ENCODE results near the gene COL6A1.

COL6A1 gene

GRCh38 chr21:46028573-46029091, 47.1 kb downstream of the COL6A1 start:
- no peak overlapping the region for H3K27ac ChIP-seq (ENCODE audit: low read depth, low read length)
- H3K4me1 ChIP-seq (ENCODE audit: insufficient read depth, low read length) = 0 out of 2 replicates have a peak, but pooled peaks cover 8% of the 10 kb centered on the region
- no peak overlapping the region for H3K4me3 ChIP-seq (ENCODE audit: low read length)
- H3K9ac ChIP-seq (ENCODE audit: low read depth, low read length) = no peak overlapping the region
- no peaks in the 10 kb centered on the region; the same call in 1 of the 2 replicates for H3K9me3 ChIP-seq (ENCODE audit: insufficient read depth, low read depth, low read length)
- no peaks in the 10 kb centered on the region for H3K36me3 ChIP-seq (ENCODE audit: insufficient read depth, low read length)
- no peaks in the 10 kb centered on the region for H3K27me3 ChIP-seq (ENCODE audit: insufficient read depth, low read length)
- WGBS = 100% methylated on average over 1 of the region's 1 CpG

GRCh38 chr21:46029186-46029924, 47.8 kb downstream of the COL6A1 start:
- Histone ChIP-seq H3K9me3 (ENCODE audit: insufficient read depth, low read depth, low read length) (no peaks in the 10 kb centered on the region; the same call in 1 of the 2 replicates), H3K9ac (ENCODE audit: low read depth, low read length) (no peak overlapping the region), H3K4me1 (ENCODE audit: insufficient read depth, low read length) (0 out of 2 replicates have a peak, but pooled peaks cover 8% of the 10 kb centered on the region), H3K36me3 (ENCODE audit: insufficient read depth, low read length) (no peaks in the 10 kb centered on the region), H3K27me3 (ENCODE audit: insufficient read depth, low read length) (no peaks in the 10 kb centered on the region), H3K4me3 (ENCODE audit: low read length) (no peak overlapping the region), H3K27ac (ENCODE audit: low read depth, low read length) (no peak overlapping the region)
- 81% methylated on average over 5 of the region's 5 CpGs for WGBS

GRCh38 chr21:46031484-46031883, 49.9 kb downstream of the COL6A1 start:
- WGBS = 93% methylated on average over 12 of the region's 12 CpGs
- no peak overlapping the region for H3K9ac ChIP-seq (ENCODE audit: low read depth, low read length)
- no peak overlapping the region for H3K27ac ChIP-seq (ENCODE audit: low read depth, low read length)

GRCh38 chr21:46032100-46032499, 50.5 kb downstream of the COL6A1 start:
- 93% methylated on average over 6 of the region's 6 CpGs for WGBS
- Histone ChIP-seq H3K27ac (ENCODE audit: low read depth, low read length) (no peak overlapping the region), H3K27me3 (ENCODE audit: insufficient read depth, low read length) (no peaks in the 10 kb centered on the region), H3K36me3 (ENCODE audit: insufficient read depth, low read length) (no peaks in the 10 kb centered on the region), H3K9ac (ENCODE audit: low read depth, low read length) (no peak overlapping the region), H3K4me1 (ENCODE audit: insufficient read depth, low read length) (no peaks in the 10 kb centered on the region), H3K4me3 (ENCODE audit: low read length) (no peak overlapping the region), H3K9me3 (ENCODE audit: insufficient read depth, low read depth, low read length) (no peaks in the 10 kb centered on the region; the same call in 1 of the 2 replicates)

More at GRCh38 chr21:46031484-46031883, 49.9 kb downstream of the COL6A1 start:
- no peaks in the 10 kb centered on the region for H3K27me3 ChIP-seq (ENCODE audit: insufficient read depth, low read length)
- H3K36me3 ChIP-seq (ENCODE audit: insufficient read depth, low read length) = no peaks in the 10 kb centered on the region
- no peaks in the 10 kb centered on the region; the same call in 1 of the 2 replicates for H3K9me3 ChIP-seq (ENCODE audit: insufficient read depth, low read depth, low read length)
- no peak overlapping the region for H3K4me3 ChIP-seq (ENCODE audit: low read length)
- H3K4me1 ChIP-seq (ENCODE audit: insufficient read depth, low read length) = no peaks in the 10 kb centered on the region

GRCh38 chr21:46033410-46034400, 52.1 kb downstream of the COL6A1 start:
- 93% methylated on average over 60 of the region's 64 CpGs for WGBS
- no peaks in the 10 kb centered on the region for H3K4me1 ChIP-seq (ENCODE audit: insufficient read depth, low read length)
- H3K27ac ChIP-seq (ENCODE audit: low read depth, low read length) = no peak overlapping the region
- no peak overlapping the region for H3K4me3 ChIP-seq (ENCODE audit: low read length)
- H3K27me3 ChIP-seq (ENCODE audit: insufficient read depth, low read length) = no peaks in the 10 kb centered on the region
- no peaks in the 10 kb centered on the region; the same call in 1 of the 2 replicates for H3K9me3 ChIP-seq (ENCODE audit: insufficient read depth, low read depth, low read length)
- H3K9ac ChIP-seq (ENCODE audit: low read depth, low read length) = no peak overlapping the region
- H3K36me3 ChIP-seq (ENCODE audit: insufficient read depth, low read length) = no peaks in the 10 kb centered on the region

- H3K4me3 ChIP-seq (ENCODE audit: low read length) = no peak overlapping the region
- no peaks in the 10 kb centered on the region for H3K36me3 ChIP-seq (ENCODE audit: insufficient read depth, low read length)
- no peaks in the 10 kb centered on the region for H3K27me3 ChIP-seq (ENCODE audit: insufficient read depth, low read length)
- no peaks in the 10 kb centered on the region for H3K4me1 ChIP-seq (ENCODE audit: insufficient read depth, low read length)
- 94% methylated on average over 45 of the region's 45 CpGs for WGBS
- no peaks in the 10 kb centered on the region for H3K9me3 ChIP-seq (ENCODE audit: insufficient read depth, low read depth, low read length)
- no peak overlapping the region for H3K9ac ChIP-seq (ENCODE audit: low read depth, low read length)
- no peak overlapping the region for H3K27ac ChIP-seq (ENCODE audit: low read depth, low read length)
These were observed 54.5 kb downstream of the COL6A1 start for GRCh38 chr21:46035809-46036695.

GRCh38 chr21:46036696-46037330, 55.2 kb downstream of the COL6A1 start:
- Histone ChIP-seq H3K9me3 (ENCODE audit: insufficient read depth, low read depth, low read length) (no peaks in the 10 kb centered on the region), H3K27me3 (ENCODE audit: insufficient read depth, low read length) (no peaks in the 10 kb centered on the region), H3K27ac (ENCODE audit: low read depth, low read length) (no peak overlapping the region), H3K4me3 (ENCODE audit: low read length) (no peak overlapping the region), H3K9ac (ENCODE audit: low read depth, low read length) (no peak overlapping the region), H3K36me3 (ENCODE audit: insufficient read depth, low read length) (no peaks in the 10 kb centered on the region), H3K4me1 (ENCODE audit: insufficient read depth, low read length) (no peaks in the 10 kb centered on the region)
- WGBS = 95% methylated on average over 30 of the region's 30 CpGs

- no peak overlapping the region for H3K9ac ChIP-seq (ENCODE audit: low read depth, low read length)
- H3K9me3 ChIP-seq (ENCODE audit: insufficient read depth, low read depth, low read length) = no peaks in the 10 kb centered on the region
- H3K27ac ChIP-seq (ENCODE audit: low read depth, low read length) = no peak overlapping the region
- no peak overlapping the region for H3K4me3 ChIP-seq (ENCODE audit: low read length)
- no peaks in the 10 kb centered on the region; the same call in 1 of the 2 replicates for H3K4me1 ChIP-seq (ENCODE audit: insufficient read depth, low read length)
- no peaks in the 10 kb centered on the region for H3K36me3 ChIP-seq (ENCODE audit: insufficient read depth, low read length)
- H3K27me3 ChIP-seq (ENCODE audit: insufficient read depth, low read length) = no peaks in the 10 kb centered on the region
- 95% methylated on average over 52 of the region's 52 CpGs for WGBS
These were observed 56.1 kb downstream of the COL6A1 start for GRCh38 chr21:46037331-46038325.

- WGBS = 93% methylated on average over 24 of the region's 24 CpGs
- H3K27me3 ChIP-seq (ENCODE audit: insufficient read depth, low read length) = no peaks in the 10 kb centered on the region
- H3K27ac ChIP-seq (ENCODE audit: low read depth, low read length) = no peak overlapping the region
- no peaks in the 10 kb centered on the region for H3K36me3 ChIP-seq (ENCODE audit: insufficient read depth, low read length)
- H3K4me3 ChIP-seq (ENCODE audit: low read length) = no peak overlapping the region
- no peaks in the 10 kb centered on the region for H3K9me3 ChIP-seq (ENCODE audit: insufficient read depth, low read depth, low read length)
- no peak overlapping the region for H3K9ac ChIP-seq (ENCODE audit: low read depth, low read length)
- H3K4me1 ChIP-seq (ENCODE audit: insufficient read depth, low read length) = no peaks in the 10 kb centered on the region; the same call in 1 of the 2 replicates
These were observed 56.8 kb downstream of the COL6A1 start for GRCh38 chr21:46038341-46038829.

Data from HUES64 (cell line).